SU-DHL-6 (cell line): ENCODE data around the gene NRG3.

Source experiments
- EZH2phosphoT487 ChIP-seq: fragments of 200-600 bp; sonication (generic), shearing (Covaris generic); conservative IDR thresholded peaks from 2 replicates; pipeline ENCODE4 v1.6.1; 2018; ENCODE audit warnings: mild to moderate bottlenecking, antibody characterized with exemption, low read length, moderate library complexity, mixed read lengths
- TF ChIP-seq, protein P1 (sequence below): fragments of 200-600 bp; sonication (generic); IDR thresholded peaks from one replicate; pipeline ENCODE4 v1.5.1; 2017; ENCODE audit warnings: antibody characterized with exemption, mild to moderate bottlenecking, low read length, moderate library complexity; ENCODE audit not compliant: insufficient read depth, poor library complexity, severe bottlenecking

DNA sequence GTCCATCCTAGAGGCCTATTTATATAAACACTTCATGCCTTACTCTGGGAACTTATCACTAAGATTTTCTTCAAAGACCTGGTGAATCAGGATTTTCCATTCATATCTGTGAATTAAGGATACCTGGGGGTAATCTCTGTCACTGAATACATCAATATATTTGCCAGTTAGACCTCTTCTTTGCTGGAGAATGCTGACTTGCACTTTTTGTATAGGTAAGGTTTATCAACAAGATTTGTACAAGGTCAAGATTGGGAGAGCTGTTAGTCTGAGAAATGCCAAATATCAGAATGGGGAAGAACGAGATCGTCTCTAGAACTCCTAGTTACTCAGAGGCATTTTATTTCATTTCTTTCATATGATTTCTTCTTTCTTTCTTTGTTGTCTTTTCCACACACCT is 1060.0 kb downstream of the NRG3 start:
- TF ChIP-seq, protein P1, sequence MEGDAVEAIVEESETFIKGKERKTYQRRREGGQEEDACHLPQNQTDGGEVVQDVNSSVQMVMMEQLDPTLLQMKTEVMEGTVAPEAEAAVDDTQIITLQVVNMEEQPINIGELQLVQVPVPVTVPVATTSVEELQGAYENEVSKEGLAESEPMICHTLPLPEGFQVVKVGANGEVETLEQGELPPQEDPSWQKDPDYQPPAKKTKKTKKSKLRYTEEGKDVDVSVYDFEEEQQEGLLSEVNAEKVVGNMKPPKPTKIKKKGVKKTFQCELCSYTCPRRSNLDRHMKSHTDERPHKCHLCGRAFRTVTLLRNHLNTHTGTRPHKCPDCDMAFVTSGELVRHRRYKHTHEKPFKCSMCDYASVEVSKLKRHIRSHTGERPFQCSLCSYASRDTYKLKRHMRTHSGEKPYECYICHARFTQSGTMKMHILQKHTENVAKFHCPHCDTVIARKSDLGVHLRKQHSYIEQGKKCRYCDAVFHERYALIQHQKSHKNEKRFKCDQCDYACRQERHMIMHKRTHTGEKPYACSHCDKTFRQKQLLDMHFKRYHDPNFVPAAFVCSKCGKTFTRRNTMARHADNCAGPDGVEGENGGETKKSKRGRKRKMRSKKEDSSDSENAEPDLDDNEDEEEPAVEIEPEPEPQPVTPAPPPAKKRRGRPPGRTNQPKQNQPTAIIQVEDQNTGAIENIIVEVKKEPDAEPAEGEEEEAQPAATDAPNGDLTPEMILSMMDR = no peak
- TF ChIP-seq EZH2phosphoT487 = no peak
